Measurements from ENCODE around the gene RHBDD1. TPM values are rescaled to one million over a fixed set of nuclear protein-coding genes. Genes with fewer than 3 reads are reported as not detected.

Gene RHBDD1
- total and polyA plus RNA-seq, 5 donors, result 9.3 to 47.3 (median 40.9) TPM

DNA sequence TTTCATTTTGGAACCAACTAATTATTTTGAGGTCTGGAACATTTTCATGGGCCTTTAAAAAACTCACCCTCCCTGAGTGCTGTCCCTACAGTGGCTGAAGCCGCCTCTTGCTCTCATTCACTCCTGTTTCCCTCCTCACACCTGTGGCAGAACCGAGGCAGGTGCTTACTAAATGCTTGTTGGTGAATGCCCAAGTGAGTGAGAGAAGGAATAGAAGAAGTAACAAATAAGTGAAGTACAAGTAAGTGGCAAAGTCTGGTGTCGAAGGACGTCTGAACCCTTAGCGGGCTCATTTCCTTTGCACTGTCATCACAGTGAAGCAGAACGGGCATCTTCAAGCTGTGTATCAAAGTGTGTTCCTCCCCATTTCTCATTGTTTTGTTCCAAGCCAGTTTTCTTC lies 135.2 kb downstream of the RHBDD1 start:
- Histone ChIP-seq H3K27me3 (ENCODE audit: control insufficient read depth, insufficient read depth) (no peaks in the 10 kb centered on the region), H3K4me1 (ENCODE audit: control insufficient read depth, insufficient read depth, low read length) (no peaks in the 10 kb centered on the region), H3K9me3 (ENCODE audit: control insufficient read depth, low read length) (no peaks in the 10 kb centered on the region), H3K4me3 (ENCODE audit: low read length) (no peak overlapping the region), H3K27ac (ENCODE audit: low read length) (no peak overlapping the region)
- intact Hi-C loops (cut with DNase I), result no loop called here
- ATAC-seq (no peak), DNase-seq (no peak)
- WGBS, result 79% methylated on average over 6 of the region's 6 CpGs

DNA sequence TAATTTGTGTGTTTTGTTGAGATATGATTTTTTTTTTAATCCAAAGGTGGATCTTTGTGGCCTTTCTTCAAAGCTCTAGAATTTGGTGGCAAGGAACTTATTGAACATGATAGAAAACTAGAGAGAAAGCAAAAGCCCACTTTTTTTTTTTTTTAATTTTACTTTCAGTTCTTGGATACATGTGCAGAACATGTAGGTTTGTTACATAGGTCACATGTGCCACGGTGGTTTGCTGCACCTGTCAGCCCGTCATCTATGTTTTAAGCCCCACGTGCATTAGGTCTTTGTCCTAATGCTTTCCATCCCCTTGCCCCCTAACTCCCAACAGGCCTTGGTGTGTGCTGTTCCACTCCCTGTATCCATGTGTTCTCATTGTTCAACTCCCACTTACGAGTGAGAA lies 135.9 kb downstream of the RHBDD1 start:
- no peaks in the 10 kb centered on the region for H3K9me3 ChIP-seq (ENCODE audit: control insufficient read depth, low read length)
- H3K27ac ChIP-seq (ENCODE audit: low read length), result no peak overlapping the region
- H3K27me3 ChIP-seq (ENCODE audit: control insufficient read depth, insufficient read depth), result no peaks in the 10 kb centered on the region
- intact Hi-C loops (cut with DNase I), result no loop called here
- WGBS, result 94% methylated on average over 4 of the region's 4 CpGs
- DNase-seq (no peak), ATAC-seq (no peak)
- H3K4me3 ChIP-seq (ENCODE audit: low read length), result no peak overlapping the region
- H3K4me1 ChIP-seq (ENCODE audit: control insufficient read depth, insufficient read depth, low read length), result no peaks in the 10 kb centered on the region

DNA sequence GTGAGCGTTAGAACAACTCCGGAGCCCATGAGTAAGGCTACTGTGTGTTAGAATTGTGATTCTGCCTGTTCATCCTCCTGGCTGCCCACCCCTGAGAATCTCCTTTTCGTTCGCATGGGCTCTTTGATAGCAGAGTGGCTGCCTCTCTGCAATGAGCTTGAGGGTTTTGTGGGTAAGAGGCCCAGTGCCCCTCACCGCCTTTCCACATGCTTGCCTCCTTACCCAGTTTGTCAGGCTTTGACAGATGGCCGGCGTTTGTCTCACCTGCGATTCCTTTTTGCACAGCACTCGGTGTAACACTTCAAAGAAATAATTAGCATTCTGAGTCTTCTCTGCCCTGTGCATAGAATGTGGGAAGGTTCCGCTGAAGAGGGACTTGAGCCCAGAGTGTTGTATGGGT lies 138.0 kb downstream of the RHBDD1 start:
- DNase-seq, result no peak
- no peaks in the 10 kb centered on the region for H3K9me3 ChIP-seq (ENCODE audit: control insufficient read depth, low read length)
- 91% methylated on average over 10 of the region's 10 CpGs for WGBS
- no peaks in the 10 kb centered on the region for H3K27me3 ChIP-seq (ENCODE audit: control insufficient read depth, insufficient read depth)
- no peak overlapping the region for H3K27ac ChIP-seq (ENCODE audit: low read length)
- no peak for ATAC-seq
- intact Hi-C loops (cut with DNase I), result no loop called here
- H3K4me1 ChIP-seq (ENCODE audit: control insufficient read depth, insufficient read depth, low read length), result no peaks in the 10 kb centered on the region
- no peak overlapping the region for H3K4me3 ChIP-seq (ENCODE audit: low read length)

DNA sequence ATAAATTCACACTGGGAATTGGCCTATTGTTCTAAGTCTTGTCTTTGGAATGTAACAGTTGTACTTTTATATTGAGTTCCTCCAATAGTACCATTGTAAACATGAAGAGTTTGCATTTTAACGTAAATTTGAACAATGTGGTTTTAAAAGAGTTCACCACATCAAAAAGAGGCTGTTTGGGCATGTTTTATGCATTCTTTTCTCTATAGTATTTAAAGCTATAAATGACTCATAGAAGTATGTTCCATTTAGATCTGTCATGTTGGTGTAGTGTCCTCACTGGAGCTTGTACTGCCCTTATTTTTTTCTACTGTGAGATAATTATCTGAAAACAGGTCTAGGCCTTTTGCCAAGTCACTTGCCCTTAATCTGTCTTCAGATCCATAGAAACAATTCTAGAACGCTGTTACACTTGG lies 141.9 kb downstream of the RHBDD1 start:
- DNase-seq, result no peak
- no peaks in the 10 kb centered on the region for H3K9me3 ChIP-seq (ENCODE audit: control insufficient read depth, low read length)
- 78% methylated on average over 2 of the region's 2 CpGs for WGBS
- no peak for ATAC-seq
- no peak overlapping the region for H3K4me3 ChIP-seq (ENCODE audit: low read length)
- no peak overlapping the region for H3K27ac ChIP-seq (ENCODE audit: low read length)
- no peaks in the 10 kb centered on the region for H3K4me1 ChIP-seq (ENCODE audit: control insufficient read depth, insufficient read depth, low read length)
- H3K27me3 ChIP-seq (ENCODE audit: control insufficient read depth, insufficient read depth), result no peaks in the 10 kb centered on the region
- intact Hi-C loops (cut with DNase I), result no loop called here

DNA sequence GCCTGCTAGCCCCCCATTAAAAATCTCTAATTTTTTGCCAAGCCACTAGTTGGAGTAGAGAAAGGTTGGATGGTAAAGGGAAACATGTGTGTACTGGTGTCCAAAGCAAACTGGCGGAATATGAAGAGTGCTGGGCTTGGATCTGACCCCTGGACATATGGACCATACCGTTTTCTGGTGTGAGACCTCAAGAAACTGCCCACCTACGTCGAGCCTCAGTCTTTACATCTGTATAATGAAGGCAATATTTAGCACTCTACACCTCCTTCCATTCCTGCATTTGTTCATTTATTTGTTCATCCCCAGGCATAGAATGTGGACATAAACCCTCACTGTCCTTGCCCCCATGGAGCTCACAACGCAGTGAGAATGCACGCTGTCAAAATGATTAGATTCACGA lies 142.4 kb downstream of the RHBDD1 start:
- WGBS, result 93% methylated on average over 7 of the region's 7 CpGs
- DNase-seq, result no peak
- no peaks in the 10 kb centered on the region for H3K27me3 ChIP-seq (ENCODE audit: control insufficient read depth, insufficient read depth)
- no peak overlapping the region for H3K27ac ChIP-seq (ENCODE audit: low read length)
- no peak for ATAC-seq
- no peaks in the 10 kb centered on the region for H3K9me3 ChIP-seq (ENCODE audit: control insufficient read depth, low read length)
- no peaks in the 10 kb centered on the region for H3K4me1 ChIP-seq (ENCODE audit: control insufficient read depth, insufficient read depth, low read length)
- H3K4me3 ChIP-seq (ENCODE audit: low read length), result no peak overlapping the region
- intact Hi-C loops (cut with DNase I), result no loop called here

DNA sequence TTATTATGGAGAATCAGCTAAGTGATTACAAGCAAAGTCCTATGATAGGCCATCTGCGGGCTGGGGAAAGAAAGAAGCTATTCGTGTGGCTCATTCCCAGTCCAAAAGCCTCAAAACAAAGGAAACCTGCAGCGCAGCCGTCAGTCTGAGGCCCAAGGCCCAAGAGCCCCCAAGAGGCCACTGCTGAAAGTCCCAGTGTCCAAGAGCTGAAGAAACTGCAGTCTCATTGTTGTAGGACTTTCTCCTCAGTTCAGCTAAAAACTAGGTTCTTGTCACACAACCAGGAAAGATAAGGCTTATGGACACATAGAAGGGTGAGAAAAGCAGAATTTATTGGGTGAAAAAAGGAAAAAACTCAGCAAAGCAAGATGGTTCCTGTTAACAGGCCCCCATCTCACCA lies 143.2 kb downstream of the RHBDD1 start:
- no peaks in the 10 kb centered on the region for H3K9me3 ChIP-seq (ENCODE audit: control insufficient read depth, low read length)
- no peak overlapping the region for H3K4me3 ChIP-seq (ENCODE audit: low read length)
- H3K27ac ChIP-seq (ENCODE audit: low read length), result no peak overlapping the region
- DNase-seq, result no peak
- no peaks in the 10 kb centered on the region for H3K4me1 ChIP-seq (ENCODE audit: control insufficient read depth, insufficient read depth, low read length)
- no peaks in the 10 kb centered on the region for H3K27me3 ChIP-seq (ENCODE audit: control insufficient read depth, insufficient read depth)
- intact Hi-C loops (cut with DNase I), result no loop called here
- whole genome bisulfite sequencing, result 79% methylated on average over 4 of the region's 4 CpGs
- ATAC-seq, result peak in 1 of 2 donors; percentile 41

DNA sequence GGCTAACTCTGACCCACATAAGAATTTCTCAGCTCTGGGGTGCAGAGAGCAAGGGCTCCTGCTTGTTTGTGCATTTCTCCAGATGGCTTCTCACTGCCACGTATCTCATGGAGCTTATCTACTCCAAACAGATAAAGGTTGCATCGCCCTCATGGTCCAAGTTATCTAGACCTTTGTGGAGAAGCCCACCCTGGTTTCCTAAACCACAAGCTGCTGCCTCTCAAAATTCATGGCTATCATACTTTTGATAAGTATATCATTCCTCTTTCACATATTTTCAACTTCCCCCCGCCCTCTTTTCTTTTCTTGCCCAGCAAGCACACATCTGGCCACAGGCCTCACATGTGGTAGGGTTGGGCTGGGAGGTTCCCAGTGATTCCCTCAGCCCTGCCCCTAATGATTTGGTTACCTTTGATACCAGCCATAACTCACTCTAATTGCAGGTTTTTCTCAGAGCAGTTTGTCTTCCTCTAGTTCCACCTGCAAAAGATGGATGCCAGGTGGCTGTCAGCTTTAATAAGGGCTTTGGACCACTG lies 146.0 kb downstream of the RHBDD1 start:
- no peak overlapping the region for H3K27ac ChIP-seq (ENCODE audit: low read length)
- DNase-seq (no peak), ATAC-seq (no peak)
- no peaks in the 10 kb centered on the region for H3K27me3 ChIP-seq (ENCODE audit: control insufficient read depth, insufficient read depth)
- intact Hi-C loops (cut with DNase I), result loop anchor here (5.0 to 10.0 kb wide), 5 partner anchors 177 to 1315 kb away; no protein-coding TSS in a partner anchor
- WGBS, result 34% methylated on average over 3 of the region's 3 CpGs
- no peak overlapping the region for H3K4me3 ChIP-seq (ENCODE audit: low read length)
- H3K9me3 ChIP-seq (ENCODE audit: control insufficient read depth, low read length), result no peaks in the 10 kb centered on the region
- H3K4me1 ChIP-seq (ENCODE audit: control insufficient read depth, insufficient read depth, low read length), result peaks cover 2% of the 10 kb centered on the region

DNA sequence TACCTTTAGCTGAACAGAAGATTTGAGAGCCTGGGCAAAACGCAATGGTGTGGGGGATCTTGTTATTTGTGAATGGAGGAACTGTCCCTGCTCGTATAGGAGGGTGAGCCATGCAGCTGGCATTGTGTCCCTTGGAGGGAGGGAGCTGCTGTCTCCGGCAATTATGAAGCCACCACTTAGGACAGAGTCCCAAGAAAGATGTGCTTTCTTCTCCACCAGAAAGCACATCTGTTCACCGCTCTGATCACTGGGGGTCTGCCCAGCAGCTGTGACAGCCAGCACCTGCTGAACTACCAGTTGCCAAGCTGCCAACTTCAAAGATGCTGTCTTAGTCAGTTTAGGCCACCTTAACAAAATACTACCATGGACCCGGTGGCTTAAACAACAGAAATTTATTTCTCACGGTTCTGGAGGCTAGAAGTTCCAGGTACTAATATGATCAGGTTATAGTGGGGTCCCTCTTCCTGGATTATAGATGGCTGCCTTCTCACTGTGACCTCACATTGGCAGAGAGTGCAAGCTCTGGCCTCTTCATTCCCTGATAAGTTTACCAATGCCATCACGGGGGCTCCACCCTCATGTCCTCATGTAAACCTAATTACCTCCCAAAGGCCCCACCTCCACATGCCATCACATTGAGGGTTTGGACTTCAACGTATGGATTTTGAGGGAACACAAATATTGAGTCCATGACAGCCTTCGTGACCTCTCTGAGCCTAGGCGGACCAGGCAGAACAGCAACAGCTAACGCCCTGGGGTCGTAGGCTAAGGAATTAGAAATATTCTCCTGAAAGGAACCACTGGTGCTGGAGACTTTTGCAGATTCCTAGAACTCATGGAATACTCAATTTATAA lies 148.3 kb downstream of the RHBDD1 start:
- Histone ChIP-seq H3K4me1 (ENCODE audit: control insufficient read depth, insufficient read depth, low read length) (peaks cover 2% of the 10 kb centered on the region), H3K27me3 (ENCODE audit: control insufficient read depth, insufficient read depth) (no peaks in the 10 kb centered on the region), H3K27ac (ENCODE audit: low read length) (no peak overlapping the region), H3K4me3 (ENCODE audit: low read length) (no peak overlapping the region), H3K9me3 (ENCODE audit: control insufficient read depth, low read length) (no peaks in the 10 kb centered on the region)
- DNase-seq (no peak), ATAC-seq (no peak)
- WGBS, result 85% methylated on average over 12 of the region's 12 CpGs
- intact Hi-C loops (cut with DNase I), result loop anchor here (5.0 to 10.0 kb wide), 5 partner anchors 179 to 1317 kb away; no protein-coding TSS in a partner anchor

DNA sequence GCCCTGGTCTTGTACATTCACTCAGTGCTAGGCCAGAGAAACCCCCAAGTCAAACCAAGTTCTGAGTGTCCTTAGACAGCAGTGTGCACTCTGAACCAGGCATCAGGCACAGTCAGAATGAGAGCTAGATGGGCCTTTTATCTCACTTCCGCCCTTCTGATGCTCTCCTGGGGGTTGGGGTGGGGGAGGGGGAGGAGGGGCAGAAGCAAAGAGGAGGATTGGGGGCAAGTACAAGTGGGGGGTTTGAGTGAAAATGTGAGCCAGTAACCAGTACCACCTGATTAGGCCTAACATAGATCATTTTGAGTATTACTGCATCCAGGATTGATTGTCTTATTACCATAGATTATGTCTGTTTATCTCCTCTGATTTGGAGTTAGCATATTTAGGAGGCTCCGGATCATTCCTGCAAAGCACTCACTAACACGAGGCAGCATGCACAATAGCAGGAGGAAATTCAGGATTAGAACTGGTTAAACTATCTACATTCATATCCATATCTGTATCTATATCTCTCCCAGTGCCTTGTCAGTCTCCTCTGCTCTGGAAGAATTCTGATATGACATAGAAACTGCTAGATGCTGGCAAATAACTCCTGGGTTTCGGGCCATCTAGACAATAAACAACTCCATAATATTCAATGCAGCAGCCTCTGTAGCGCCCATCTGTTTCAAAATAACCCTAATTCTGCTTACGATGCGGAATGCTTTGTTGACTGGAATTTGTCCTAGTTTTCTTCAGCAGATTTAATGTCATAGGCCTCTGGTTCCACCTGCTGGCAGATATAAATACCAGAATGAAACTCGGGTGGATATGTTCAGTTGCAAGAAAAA lies 149.1 kb downstream of the RHBDD1 start:
- WGBS, result 26% methylated on average over 8 of the region's 8 CpGs
- no peak overlapping the region for H3K27ac ChIP-seq (ENCODE audit: low read length)
- no peak overlapping the region for H3K4me3 ChIP-seq (ENCODE audit: low read length)
- ATAC-seq (peak; percentile 69 to 72), DNase-seq (no peak)
- intact Hi-C loops (cut with DNase I), result loop anchor here (5.0 to 10.0 kb wide), 6 partner anchors 173 to 1318 kb away; no protein-coding TSS in a partner anchor
- H3K9me3 ChIP-seq (ENCODE audit: control insufficient read depth, low read length), result no peaks in the 10 kb centered on the region
- peaks cover 2% of the 10 kb centered on the region for H3K4me1 ChIP-seq (ENCODE audit: control insufficient read depth, insufficient read depth, low read length)
- no peaks in the 10 kb centered on the region for H3K27me3 ChIP-seq (ENCODE audit: control insufficient read depth, insufficient read depth)

DNA sequence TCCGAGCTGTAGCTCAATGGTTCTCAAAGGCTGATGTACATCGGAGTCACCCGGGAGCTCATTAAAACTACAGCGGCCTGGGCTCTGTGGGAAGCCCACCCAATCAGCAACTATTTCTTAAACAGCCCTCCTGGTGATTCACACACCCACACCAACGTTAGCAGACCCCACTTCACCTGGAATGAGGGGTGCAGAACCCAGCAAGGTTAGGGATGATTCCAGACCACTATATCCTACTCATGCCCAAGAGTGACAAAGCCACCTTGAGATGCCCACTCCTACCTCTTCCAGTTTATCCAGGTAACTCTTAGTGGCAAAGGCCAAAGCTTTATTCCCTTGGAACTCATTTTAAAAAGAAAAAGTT lies 149.7 kb downstream of the RHBDD1 start:
- DNase-seq, result no peak
- intact Hi-C loops (cut with DNase I), result loop anchor here (5.0 to 10.0 kb wide), 5 partner anchors 173 to 1318 kb away; no protein-coding TSS in a partner anchor
- Histone ChIP-seq H3K27ac (ENCODE audit: low read length) (no peak overlapping the region), H3K4me1 (ENCODE audit: control insufficient read depth, insufficient read depth, low read length) (peaks cover 2% of the 10 kb centered on the region), H3K9me3 (ENCODE audit: control insufficient read depth, low read length) (no peaks in the 10 kb centered on the region), H3K27me3 (ENCODE audit: control insufficient read depth, insufficient read depth) (no peaks in the 10 kb centered on the region), H3K4me3 (ENCODE audit: low read length) (no peak overlapping the region)
- WGBS, result 46% methylated on average over 5 of the region's 5 CpGs
- ATAC-seq, result peak in 1 of 2 donors; percentile 29

DNA sequence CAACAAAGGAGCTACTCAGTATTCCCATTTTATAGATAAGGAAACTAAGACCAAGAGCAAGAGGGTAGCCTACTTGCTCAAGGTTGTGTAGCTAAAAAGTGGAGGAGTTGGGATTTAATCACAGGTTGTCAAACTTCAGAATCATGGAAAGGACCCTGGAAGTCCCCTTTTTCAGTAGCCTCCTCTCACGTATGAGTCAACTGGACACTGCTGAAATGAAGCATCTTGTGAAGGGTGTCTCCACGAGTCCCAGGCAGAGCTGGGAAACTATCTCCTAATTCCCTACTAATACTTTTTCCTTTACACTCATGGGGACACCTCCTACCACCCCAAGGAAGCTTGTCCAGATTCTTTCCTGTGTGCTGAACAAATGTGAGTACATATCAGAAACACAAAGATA lies 155.8 kb downstream of the RHBDD1 start:
- no peak overlapping the region for H3K27ac ChIP-seq (ENCODE audit: low read length)
- DNase-seq (no peak), ATAC-seq (no peak)
- intact Hi-C loops (cut with DNase I), result no loop called here
- no peaks in the 10 kb centered on the region for H3K27me3 ChIP-seq (ENCODE audit: control insufficient read depth, insufficient read depth)
- no peak overlapping the region for H3K4me3 ChIP-seq (ENCODE audit: low read length)
- no peaks in the 10 kb centered on the region for H3K4me1 ChIP-seq (ENCODE audit: control insufficient read depth, insufficient read depth, low read length)
- H3K9me3 ChIP-seq (ENCODE audit: control insufficient read depth, low read length), result no peaks in the 10 kb centered on the region
- 88% methylated on average over 2 of the region's 2 CpGs for WGBS
